Measurements from ENCODE around the gene LONP2.

GRCh38 chr16:48382131-48382530 lies 138.0 kb downstream of the LONP2 start:
- TF ChIP-seq EZH2 (optimal IDR thresholded peaks at IDR 0.05; ENCODE audit: low read depth, low read length): no peak
- TF ChIP-seq CTCF (IDR thresholded peaks at IDR 0.05; ENCODE audit: low read length): no peak
- TF ChIP-seq EZH2phosphoT487 (IDR thresholded peaks at IDR 0.05; ENCODE audit: low read length): no peak
